HEK293 (cell line): ENCODE results near the gene PIP5KL1.

Source experiments
- ZNF16 ChIP-seq: fragments of 450-650 bp; formaldehyde crosslinking; IDR thresholded peaks from 2 replicates; pipeline ENCODE4 v1.5.1; 2016; ENCODE audit warnings: low read depth, missing biosample characterization, missing genetic modification characterization
- ZNF2 ChIP-seq: fragments of 450-650 bp; formaldehyde crosslinking; IDR thresholded peaks from 2 replicates; pipeline ENCODE4 v1.5.1; 2016; ENCODE audit warnings: missing biosample characterization, missing genetic modification characterization
- ZNF776 ChIP-seq: fragments of 450-650 bp; formaldehyde crosslinking; IDR thresholded peaks from 2 replicates; pipeline ENCODE4 v1.5.0; 2017; ENCODE audit warnings: missing biosample characterization, missing genetic modification characterization, borderline replicate concordance
- TF ChIP-seq, protein P1 (sequence below): fragments of 450-650 bp; formaldehyde crosslinking; IDR thresholded peaks from 2 replicates; pipeline ENCODE4 v1.5.1; 2017; ENCODE audit warnings: missing biosample characterization, missing genetic modification characterization

DNA sequence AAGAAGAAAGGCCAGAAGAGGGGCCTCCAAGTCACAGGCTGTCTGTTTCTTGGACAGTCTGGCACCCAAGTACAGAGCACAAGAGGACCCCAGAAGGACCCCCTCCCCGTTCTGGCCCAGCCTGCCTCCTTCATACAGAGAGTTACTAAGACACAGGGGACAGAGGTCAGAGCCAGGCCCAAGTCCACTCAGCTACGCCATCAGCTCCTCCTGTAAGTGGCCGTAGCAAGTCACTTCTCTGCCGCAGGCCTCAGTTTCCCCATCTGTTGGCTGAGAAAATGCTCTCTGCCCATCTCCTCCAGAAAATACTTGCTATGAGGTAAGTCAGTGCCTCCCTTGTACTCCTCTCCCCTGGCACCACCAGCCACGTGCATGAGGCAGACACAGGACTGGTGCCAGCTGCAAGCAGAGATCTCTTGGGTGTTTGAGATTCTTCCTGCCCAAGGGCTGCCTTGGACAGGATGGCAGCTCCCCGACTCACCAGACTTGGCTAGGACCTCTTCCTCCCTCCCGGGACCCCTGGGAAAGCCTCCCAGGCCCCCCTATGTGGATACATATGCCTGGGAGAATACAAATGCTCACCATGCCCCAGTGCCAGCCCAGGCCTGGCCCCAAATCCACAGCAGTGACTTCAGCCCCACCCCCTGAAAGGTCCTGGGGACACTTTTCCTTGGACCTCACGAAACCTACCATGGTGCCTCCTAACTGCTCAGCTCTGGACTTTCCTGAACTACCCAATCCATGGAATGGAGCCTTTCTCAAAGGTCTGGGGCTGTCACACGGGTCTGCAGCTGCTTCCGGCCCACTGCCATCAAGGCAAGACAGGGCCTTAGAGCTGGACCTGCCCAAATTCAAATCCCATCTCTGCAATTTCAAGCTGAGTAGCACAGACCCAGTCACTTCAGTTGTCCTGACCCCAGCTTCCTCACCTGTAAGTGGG lies 45.1 kb upstream of the PIP5KL1 start:
- TF ChIP-seq ZNF16 (tag by site-specific recombination) (no peak), ZNF2 (no peak), ZNF776 (tag by site-specific recombination) (no peak)
- TF ChIP-seq, protein P1, sequence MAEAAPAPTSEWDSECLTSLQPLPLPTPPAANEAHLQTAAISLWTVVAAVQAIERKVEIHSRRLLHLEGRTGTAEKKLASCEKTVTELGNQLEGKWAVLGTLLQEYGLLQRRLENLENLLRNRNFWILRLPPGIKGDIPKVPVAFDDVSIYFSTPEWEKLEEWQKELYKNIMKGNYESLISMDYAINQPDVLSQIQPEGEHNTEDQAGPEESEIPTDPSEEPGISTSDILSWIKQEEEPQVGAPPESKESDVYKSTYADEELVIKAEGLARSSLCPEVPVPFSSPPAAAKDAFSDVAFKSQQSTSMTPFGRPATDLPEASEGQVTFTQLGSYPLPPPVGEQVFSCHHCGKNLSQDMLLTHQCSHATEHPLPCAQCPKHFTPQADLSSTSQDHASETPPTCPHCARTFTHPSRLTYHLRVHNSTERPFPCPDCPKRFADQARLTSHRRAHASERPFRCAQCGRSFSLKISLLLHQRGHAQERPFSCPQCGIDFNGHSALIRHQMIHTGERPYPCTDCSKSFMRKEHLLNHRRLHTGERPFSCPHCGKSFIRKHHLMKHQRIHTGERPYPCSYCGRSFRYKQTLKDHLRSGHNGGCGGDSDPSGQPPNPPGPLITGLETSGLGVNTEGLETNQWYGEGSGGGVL (tag by site-specific recombination), result no peak
